B cell (primary cell): ENCODE data around the gene HMGB2.

Experiments
- EZH2 ChIP-seq: IDR thresholded peaks from 2 replicates; pipeline ENCODE4 v1.6.1; 2012; ENCODE audit warnings: borderline replicate concordance, low read depth, mild to moderate bottlenecking, moderate library complexity, low read length; ENCODE audit not compliant: insufficient read depth, poor library complexity, severe bottlenecking
- TF ChIP-seq, protein P1 (sequence below): fragments of 200-600 bp; IDR thresholded peaks from one replicate; pipeline ENCODE4 v1.8.0; 2022; ENCODE audit warnings: antibody characterized with exemption, mild to moderate bottlenecking

DNA sequence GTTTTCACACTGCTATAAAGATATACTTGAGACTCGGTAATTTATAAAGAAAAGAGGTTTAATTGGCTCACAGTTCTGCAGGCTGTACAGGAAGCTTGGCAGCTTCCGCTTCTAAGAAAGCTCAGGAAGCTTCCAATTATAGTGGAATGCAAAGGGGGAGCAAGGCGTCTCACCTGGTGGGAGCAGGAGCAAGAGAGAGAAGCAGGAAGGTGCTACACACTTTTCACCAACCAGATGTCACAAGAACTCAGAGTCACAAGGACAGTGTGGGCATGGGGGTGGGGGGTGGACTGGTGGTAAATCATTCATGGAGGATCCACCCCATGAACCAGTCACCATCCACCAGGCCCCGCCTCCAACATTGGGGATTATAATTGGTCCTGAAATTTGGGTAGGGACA lies 22.8 kb downstream of the HMGB2 start:
- TF ChIP-seq, protein P1, sequence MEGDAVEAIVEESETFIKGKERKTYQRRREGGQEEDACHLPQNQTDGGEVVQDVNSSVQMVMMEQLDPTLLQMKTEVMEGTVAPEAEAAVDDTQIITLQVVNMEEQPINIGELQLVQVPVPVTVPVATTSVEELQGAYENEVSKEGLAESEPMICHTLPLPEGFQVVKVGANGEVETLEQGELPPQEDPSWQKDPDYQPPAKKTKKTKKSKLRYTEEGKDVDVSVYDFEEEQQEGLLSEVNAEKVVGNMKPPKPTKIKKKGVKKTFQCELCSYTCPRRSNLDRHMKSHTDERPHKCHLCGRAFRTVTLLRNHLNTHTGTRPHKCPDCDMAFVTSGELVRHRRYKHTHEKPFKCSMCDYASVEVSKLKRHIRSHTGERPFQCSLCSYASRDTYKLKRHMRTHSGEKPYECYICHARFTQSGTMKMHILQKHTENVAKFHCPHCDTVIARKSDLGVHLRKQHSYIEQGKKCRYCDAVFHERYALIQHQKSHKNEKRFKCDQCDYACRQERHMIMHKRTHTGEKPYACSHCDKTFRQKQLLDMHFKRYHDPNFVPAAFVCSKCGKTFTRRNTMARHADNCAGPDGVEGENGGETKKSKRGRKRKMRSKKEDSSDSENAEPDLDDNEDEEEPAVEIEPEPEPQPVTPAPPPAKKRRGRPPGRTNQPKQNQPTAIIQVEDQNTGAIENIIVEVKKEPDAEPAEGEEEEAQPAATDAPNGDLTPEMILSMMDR, result no peak
- no peak for TF ChIP-seq EZH2
